ENCODE results near the gene KASH5.
A peak's percentile ranks its signal among the peaks of the same experiment; 100 is the strongest.

The KASH5 gene, protein sequence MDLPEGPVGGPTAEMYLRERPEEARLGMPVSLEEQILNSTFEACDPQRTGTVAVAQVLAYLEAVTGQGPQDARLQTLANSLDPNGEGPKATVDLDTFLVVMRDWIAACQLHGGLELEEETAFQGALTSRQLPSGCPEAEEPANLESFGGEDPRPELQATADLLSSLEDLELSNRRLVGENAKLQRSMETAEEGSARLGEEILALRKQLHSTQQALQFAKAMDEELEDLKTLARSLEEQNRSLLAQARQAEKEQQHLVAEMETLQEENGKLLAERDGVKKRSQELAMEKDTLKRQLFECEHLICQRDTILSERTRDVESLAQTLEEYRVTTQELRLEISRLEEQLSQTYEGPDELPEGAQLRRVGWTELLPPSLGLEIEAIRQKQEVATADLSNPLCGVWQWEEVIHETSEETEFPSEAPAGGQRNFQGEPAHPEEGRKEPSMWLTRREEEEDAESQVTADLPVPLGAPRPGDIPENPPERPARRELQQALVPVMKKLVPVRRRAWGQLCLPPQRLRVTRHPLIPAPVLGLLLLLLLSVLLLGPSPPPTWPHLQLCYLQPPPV

DNA sequence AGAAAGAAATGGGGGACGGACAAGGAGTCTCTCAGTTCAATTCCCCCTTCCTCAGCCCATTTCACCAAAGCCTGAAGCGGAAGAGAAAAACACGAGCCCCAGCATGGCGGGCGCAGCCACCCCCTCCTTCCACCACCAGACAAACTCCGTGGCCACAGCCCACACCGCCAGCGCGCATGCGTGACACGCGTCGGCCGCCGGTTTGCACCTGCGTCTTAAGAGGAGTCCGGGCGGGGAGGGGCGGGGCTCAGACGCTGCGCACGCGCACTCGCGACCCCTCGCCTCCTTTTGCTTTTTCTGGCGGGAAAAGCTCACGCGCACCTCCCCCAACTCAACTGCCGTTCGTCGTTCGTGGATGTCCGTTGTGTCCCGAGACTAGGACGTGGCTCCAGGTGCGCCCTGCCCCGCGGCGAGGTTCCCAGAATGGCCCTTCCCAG is at the start of gene KASH5:
KASH5 (plus strand) TSS at position 314 of the 437 bp plus-strand sequence. CDS start 2,635 bp downstream, outside the sequence.
- peak; percentile 50 for DNase-seq (ENCODE audit: low spot score)

GRCh38 chr19:49338691-49339300 is 49.3 kb upstream of the KASH5 start:
- DNase-seq (ENCODE audit: low spot score) = peak; percentile 78

- DNase-seq (ENCODE audit: low spot score) = peak; percentile 77
These were observed 48.6 kb upstream of the KASH5 start for GRCh38 chr19:49339301-49340068.

DNA sequence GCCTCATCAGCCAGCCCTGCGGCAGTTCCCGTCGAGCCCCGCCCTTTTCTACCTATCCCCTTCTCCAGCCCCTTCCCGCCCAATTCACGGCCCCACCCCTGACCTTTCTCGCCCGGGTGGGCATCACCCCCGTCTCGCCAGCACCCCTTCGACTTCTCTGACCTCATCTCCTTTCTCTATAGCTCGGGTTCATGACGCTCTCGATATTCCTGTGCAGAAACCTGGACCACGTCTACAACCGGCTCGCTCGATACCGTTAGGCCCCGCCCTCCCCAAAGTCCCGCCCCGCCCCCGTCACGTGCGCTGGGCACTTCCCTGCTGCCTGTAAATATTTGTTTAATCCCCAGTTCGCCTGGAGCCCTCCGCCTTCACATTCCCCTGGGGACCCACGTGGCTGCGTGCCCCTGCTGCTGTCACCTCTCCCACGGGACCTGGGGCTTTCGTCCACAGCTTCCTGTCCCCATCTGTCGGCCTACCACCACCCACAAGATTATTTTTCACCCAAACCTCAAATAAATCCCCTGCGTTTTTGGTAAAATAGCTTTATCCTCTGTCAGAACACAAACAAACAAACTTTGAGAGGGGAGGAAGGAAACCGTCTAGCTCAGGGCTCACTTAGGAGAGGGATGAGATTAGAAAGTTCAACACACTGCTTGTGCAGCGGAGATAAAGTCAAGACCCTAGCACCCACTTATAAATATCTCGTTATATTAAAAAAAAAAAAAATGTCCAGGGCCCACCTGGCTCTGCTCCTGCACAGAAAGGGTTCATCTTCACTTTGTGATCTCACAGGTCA is 47.8 kb upstream of the KASH5 start:
- peak; percentile 8 for DNase-seq (ENCODE audit: low spot score)

- DNase-seq (ENCODE audit: low spot score) = no peak
These were observed 47.0 kb upstream of the KASH5 start for GRCh38 chr19:49340865-49341718.

DNA sequence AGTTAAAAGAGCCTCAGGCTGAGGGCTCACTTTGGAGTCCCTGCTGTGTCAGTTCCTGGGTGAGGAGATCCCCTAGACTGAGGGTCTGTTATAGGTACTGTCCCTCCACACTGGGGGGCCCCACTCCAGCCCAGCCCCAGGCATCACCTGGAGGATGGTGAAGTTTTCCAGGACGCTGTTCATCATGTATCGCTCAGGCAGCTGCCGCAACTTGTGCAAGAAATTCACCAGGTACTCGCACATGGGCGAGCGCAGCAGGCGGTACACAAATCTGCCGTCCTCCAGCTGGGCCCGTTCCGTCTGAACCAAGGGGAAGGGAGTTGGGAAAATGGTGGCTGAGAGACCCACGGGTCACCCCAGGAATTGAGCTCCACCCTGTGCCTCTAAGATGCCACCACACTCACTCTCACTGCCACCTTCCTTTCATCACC is 45.7 kb upstream of the KASH5 start:
- DNase-seq (ENCODE audit: low spot score) = no peak

DNA sequence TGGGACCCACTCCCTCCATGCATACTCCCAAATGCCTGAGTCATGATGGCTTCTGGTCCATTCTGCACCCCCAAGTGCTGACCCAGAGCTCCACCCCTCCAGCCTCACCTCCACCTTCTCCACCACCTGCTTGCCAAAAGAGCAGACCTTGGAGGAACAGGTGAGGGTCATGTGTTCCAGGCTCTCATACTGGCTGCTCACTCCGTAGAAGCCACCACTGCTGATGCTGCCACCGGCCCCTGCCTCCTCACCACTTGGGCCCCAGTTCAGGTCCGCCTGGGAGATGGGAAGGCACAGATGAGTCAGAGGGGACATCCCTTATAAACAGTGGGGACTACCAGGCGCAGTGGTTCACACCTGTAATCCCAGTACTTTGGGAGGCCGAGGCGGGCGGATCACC is 44.9 kb upstream of the KASH5 start:
- DNase-seq (ENCODE audit: low spot score) = no peak

DNA sequence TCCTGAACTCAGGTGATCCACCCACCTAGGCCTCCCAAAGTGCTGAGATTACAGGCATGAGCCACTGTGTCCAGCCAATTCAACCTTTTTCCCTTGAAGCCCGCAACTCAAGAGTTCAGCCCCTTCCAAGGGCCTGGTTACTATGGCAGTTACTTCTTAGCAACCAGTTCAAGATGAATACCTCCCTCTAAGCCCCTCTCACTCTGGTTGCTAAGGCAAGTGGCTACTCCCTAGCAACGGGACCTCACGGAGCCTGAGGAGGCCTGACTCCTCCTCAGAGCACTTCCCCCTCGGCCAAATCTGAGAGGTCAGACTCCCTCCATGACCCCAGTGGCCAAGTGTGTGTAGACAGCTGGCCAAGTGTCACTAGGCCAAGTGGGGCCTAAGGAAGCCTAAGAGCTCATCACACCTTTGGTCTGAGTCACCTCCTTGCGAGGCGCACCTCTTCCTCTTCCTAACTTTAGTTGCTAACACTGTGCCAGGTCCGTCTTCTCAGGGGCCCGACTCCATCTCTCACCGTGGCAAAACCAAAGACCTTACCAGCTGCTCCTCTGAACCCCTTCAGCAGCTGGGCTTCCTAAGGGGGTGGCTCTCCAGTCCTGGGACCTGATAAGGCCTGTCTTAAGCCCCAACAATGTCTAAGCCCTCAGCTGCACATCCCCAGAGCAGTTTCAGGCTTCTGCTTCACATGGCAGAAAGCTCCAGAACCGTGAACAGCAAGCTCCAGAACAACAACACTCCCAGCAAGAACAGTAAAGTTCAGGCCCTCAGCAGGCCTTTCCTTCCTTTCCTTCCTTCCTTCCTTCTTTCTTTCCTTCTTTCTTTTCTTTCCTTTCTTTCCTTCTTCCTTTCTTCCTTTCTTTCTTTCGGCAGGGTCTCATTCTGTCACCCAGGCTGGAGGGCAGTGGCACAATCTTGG is 43.3 kb upstream of the KASH5 start:
- no peak for DNase-seq (ENCODE audit: low spot score)

DNA sequence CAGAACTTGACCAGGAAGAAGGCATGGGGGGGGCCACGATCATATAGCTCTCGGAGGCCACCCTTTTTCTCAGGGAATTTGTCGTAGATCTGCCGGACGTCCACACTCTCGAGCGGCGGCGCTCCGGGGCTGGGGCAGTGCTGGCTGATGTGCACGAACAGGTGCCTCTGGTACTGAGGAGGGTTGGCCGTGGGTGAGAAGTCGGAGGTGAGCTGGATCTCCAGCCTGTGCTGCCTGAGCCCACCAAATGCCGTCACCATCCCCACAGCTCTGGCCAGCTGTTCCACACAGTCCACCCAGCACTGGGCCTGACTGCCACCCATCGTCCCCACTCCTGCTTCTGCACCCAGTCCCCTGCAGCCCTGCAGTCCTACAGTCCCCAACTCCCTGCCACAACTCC is 40.9 kb upstream of the KASH5 start:
- DNase-seq (ENCODE audit: low spot score) = no peak

GRCh38 chr19:49347835-49348234 is 40.2 kb upstream of the KASH5 start:
- peak; percentile 26 for DNase-seq (ENCODE audit: low spot score)

GRCh38 chr19:49348305-49349189 is 39.5 kb upstream of the KASH5 start:
- no peak for DNase-seq (ENCODE audit: low spot score)

- DNase-seq (ENCODE audit: low spot score) = no peak
These were observed 38.5 kb upstream of the KASH5 start for GRCh38 chr19:49349567-49349966.

- DNase-seq (ENCODE audit: low spot score) = no peak
These were observed 32.1 kb upstream of the KASH5 start for GRCh38 chr19:49355909-49356353.

DNA sequence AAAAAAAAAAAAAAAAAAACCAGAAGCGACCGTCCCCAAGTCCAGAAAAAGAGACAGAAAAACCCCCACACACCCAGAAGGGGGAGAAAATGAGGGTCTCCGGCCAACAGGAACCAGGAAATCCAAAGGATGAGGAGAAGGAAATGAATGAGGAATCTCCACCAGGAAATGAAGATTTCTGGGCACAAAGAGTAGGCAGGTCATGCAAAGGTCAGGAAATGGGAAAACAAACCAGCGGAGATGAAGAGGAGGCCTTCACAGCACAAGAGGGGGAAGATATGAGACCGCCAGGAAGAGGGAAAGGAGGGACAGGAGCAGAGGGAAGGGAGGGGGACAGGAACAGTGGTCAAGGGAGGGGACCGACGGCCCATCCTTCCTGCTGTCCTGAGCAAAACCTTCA is 31.7 kb upstream of the KASH5 start:
- no peak for DNase-seq (ENCODE audit: low spot score)

GRCh38 chr19:49357186-49357585 is 30.9 kb upstream of the KASH5 start:
- DNase-seq (ENCODE audit: low spot score) = no peak

DNA sequence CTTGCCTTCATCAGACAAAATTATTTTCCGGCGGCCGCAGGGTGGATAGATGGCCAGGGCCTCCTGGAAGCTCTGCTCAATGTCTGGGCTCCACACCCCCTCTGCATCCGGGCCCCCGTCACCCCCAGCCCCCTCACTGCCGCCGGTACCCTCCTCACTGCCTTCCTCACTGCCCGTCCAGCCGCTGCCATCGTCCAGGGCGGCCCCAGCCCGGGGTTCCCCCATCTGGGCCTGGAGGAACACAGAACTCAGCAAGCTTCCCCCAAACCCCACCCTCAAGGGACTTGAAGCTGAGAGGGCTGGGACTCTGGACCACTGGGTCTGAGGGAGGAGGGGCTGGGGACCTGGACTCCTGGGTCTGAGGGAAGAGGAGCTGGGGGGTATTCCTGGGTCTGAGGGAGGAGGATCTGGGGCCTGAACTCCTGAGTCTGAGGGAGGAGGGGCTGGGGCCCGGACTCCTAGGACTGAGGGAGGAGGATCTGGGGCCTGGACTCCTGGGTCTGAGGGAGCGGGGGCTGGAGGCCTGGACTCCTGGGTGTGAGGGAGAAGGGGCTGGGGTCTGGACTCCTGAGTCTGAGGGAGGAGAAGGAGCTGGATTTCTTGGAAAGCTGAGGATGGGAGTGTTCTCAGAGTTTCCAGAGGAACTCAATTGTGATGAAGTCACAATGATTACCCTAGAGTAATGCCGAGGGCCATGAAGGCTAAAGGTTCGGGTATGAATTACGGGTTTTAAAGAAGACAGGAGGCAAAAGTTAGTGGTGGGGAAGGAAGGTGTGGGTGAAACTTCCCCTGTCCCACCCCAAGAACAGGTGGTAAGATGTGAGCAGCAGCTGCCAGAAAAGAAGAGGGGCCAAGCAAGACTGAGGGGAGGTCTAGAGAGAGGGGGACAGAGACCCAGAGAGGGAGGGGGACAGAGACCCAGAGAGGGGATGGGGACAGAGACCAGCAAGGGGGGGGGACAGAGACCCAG is 27.9 kb upstream of the KASH5 start:
- DNase-seq (ENCODE audit: low spot score) = no peak

GRCh38 chr19:49361438-49362047 is 26.5 kb upstream of the KASH5 start:
- DNase-seq (ENCODE audit: low spot score) = peak; percentile 74

Measured in kidney tubule cell (primary cell).